ENCODE data around the gene ALK. TPM values are rescaled to one million over a fixed set of nuclear protein-coding genes. Genes with fewer than 3 reads are reported as not detected.
A peak's percentile ranks its signal among the peaks of the same experiment; 100 is the strongest.

Gene ALK
- total RNA-seq, 1 donor from 2014 or later = not detected

DNA sequence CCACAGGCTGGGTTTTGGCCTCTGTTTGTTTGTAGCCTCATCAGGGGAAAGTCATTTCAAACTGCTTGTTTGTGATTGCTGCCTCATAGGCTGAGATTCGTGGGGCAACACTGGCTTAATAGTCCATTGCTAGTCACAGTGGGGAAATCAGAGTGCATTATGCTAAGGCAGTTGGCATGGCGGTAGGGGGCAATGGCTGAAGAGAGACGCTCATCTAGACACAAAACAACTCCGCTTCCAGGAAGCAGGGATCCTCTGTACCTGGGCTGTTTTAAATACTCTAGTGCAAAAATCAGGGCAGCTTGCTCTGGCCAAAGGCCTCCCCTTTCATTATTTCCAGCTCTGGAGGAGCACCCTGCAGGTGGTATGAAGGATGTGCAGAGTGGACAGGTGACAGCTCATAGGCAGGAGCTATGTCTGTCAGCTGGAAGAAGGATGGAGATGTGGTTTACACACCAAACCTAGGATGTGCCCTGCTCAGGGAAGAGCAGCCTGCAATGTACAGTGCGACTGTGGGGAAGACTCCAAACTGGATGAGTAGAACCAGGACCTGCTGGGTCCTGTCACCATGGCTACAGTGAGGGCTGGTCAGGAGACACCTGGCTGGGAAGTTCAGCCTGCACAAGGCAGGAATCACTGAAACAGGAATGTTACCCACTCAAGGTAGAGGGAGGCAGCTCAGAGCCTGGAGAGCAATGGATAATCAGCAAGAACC is 571.9 kb downstream of the ALK start:
- intact Hi-C loops (cut with micrococcal nuclease) = no loop called here
- no peak for ATAC-seq

GRCh38 chr2:29347774-29348461 is 573.5 kb downstream of the ALK start:
- ATAC-seq (no peak), DNase-seq (no peak)
- intact Hi-C loops (cut with micrococcal nuclease) = no loop called here

More for the DNA sequence above, 571.9 kb downstream of the ALK start:
- no peak for DNase-seq

GRCh38 chr2:29345236-29345635 is 576.1 kb downstream of the ALK start:
- no peak for DNase-seq
- intact Hi-C loops (cut with micrococcal nuclease) = no loop called here
- no peak for ATAC-seq

DNA sequence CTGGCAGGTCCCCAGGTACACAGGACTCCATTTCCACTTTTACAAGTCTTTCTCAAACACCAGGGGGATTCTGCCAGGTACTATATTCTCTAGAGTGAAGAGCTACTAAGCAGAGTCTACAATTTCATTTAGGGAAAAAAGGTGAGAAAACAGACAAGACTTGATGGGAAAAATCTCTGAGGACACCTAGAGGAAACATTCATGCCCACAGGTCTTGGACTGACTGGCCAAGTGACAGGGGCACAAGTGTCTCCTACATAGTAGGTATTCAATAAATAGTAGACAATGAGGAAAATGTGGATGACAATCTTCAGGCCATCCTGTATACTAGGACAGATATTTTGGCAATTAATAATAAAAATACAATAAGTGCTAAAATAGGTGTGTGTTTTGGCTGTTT is 577.6 kb downstream of the ALK start:
- no peak for DNase-seq
- no peak for ATAC-seq
- intact Hi-C loops (cut with micrococcal nuclease) = no loop called here

- no peak for DNase-seq
- intact Hi-C loops (cut with micrococcal nuclease) = no loop called here
- ATAC-seq = no peak
Observed at GRCh38 chr2:29336341-29337241, 584.8 kb downstream of the ALK start.

DNA sequence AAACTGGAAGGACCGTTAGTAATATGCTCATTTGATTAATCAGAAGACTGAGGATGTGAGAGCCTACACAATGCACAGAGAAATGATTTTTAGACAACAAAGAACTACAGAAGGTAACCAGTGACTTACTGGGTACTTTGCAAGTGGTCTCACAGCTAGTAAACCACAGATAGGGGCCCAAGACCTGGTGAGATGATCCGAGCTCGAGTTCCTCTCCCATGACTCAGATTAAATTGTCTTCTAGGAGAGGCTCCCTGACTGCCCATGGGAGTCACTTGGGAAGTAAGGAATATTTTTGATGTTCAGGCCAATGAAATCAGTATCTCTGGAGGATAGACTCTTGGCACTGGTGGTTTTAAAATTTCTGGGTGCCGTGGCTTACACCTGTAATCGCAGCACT is 586.0 kb downstream of the ALK start:
- intact Hi-C loops (cut with micrococcal nuclease) = no loop called here
- no peak for ATAC-seq
- no peak for DNase-seq

GRCh38 chr2:29334706-29335105 is 586.7 kb downstream of the ALK start:
- DNase-seq (no peak), ATAC-seq (no peak)
- intact Hi-C loops (cut with micrococcal nuclease) = no loop called here

DNA sequence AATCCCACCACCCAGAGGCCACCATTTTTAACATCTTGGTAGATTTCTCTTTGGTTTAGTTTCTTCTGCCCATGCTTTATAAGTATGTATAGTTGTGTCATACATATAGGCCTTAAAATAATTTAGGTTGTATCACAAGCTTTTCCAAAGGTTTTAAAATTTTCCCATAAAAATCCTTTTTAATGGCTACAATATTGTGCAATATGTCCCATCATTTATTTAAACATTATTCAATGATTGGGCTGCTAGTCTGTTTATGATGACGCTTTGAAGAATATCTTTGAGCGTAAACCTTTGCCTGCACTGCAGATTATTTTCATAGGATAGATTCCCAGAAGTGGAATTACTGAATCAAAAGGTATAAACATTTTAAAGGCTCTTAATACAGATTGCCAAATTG is 588.8 kb downstream of the ALK start:
- no peak for ATAC-seq
- no peak for DNase-seq
- intact Hi-C loops (cut with micrococcal nuclease) = no loop called here

GRCh38 chr2:29329899-29330298 is 591.5 kb downstream of the ALK start:
- DNase-seq (no peak), ATAC-seq (no peak)
- intact Hi-C loops (cut with micrococcal nuclease) = no loop called here

DNA sequence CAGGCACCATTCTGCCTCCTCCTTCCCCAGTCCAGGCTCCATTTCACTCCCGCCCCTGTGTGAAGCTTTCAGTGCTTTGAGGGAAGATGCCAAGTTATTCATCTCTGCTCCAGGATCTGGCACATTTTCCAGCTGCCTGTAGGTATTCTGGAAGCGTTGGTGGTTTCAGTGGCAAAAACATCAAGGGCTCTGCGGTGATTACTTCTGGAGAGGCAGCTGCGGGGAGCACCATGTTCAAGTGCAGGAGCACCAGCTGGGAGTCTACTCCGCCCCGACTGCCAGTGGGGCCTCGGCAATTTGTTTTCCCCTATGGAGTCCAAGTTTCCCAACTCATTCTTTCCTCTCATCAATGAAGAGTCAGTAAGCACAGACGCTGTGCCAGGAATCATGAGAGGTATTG is 594.5 kb downstream of the ALK start:
- DNase-seq = no peak
- no peak for ATAC-seq
- intact Hi-C loops (cut with micrococcal nuclease) = no loop called here

- ATAC-seq (no peak), DNase-seq (no peak)
- intact Hi-C loops (cut with micrococcal nuclease) = no loop called here
Observed at GRCh38 chr2:29325544-29325943, 595.8 kb downstream of the ALK start.

- intact Hi-C loops (cut with micrococcal nuclease) = no loop called here
- ATAC-seq = no peak
- DNase-seq = no peak
Observed at GRCh38 chr2:29323961-29324360, 597.4 kb downstream of the ALK start.

- intact Hi-C loops (cut with micrococcal nuclease) = no loop called here
Observed at GRCh38 chr2:29323301-29323700, 598.1 kb downstream of the ALK start.

GRCh38 chr2:29322011-29322410 is 599.4 kb downstream of the ALK start:
- no peak for DNase-seq
- ATAC-seq = no peak
- intact Hi-C loops (cut with micrococcal nuclease) = no loop called here

More at GRCh38 chr2:29323301-29323700, 598.1 kb downstream of the ALK start:
- ATAC-seq (no peak), DNase-seq (no peak)

- intact Hi-C loops (cut with micrococcal nuclease) = no loop called here
- ATAC-seq (no peak), DNase-seq (no peak)
Observed at GRCh38 chr2:29317801-29318485, 603.4 kb downstream of the ALK start.

- peak; percentile 63 for ATAC-seq
- no peak for DNase-seq
- intact Hi-C loops (cut with micrococcal nuclease) = no loop called here
Observed at GRCh38 chr2:29317077-29317517, 604.3 kb downstream of the ALK start.

DNA sequence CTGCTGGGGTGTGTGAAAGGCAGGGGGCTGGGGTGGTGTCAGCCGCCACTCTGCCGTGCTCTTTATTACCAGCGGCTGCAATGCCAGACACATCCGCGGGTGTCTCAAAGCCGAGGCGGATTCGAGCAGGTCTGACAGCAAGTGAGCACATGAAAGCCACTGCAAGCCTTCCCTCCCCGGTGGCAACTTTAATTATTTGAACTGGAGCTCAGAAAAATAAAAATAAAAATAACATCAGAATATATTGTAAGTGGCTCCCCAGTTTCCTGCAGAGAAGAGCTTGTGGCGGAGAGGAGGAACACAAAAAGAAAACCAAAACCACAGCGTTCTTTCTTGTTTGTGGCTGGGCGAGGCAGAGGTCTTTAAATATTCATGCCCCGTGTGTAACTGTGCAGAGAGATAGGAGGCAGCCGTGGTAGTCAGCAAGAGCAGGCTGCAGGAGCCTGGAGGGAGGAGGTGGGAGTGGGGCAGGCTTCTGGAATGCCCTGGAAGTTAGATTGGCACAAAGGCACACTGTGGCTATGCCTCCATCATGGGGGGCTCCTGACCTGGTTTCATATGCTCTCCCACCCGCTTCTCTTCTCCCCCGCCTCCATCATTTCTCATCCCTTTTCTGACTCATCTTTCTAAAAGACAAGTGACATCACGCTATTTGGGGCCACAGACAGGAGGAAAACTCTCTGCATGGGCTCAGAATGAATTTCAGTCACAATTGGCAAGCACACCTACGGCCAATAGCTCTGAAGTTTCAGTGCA is 606.4 kb downstream of the ALK start:
- intact Hi-C loops (cut with micrococcal nuclease) = no loop called here

GRCh38 chr2:29311458-29311857 is 609.9 kb downstream of the ALK start:
- DNase-seq = no peak
- intact Hi-C loops (cut with micrococcal nuclease) = no loop called here
- no peak for ATAC-seq

More for the DNA sequence above, 606.4 kb downstream of the ALK start:
- DNase-seq (peak; percentile 44), ATAC-seq (peak; percentile 25)

Measured in left ventricle myocardium superior (tissue), 1 donor.